Choroid plexus epithelial cell (primary cell): ENCODE measurements around the gene ANKRD7.

Experiments
- DNase-seq: peaks from one replicate; pipeline ENCODE4 v3.0.0-alpha.2; 2010; ENCODE audit warnings: low read depth
- H3K4me3 ChIP-seq: 2 replicates; pipeline ENCODE4 v1.5.1; 2011; ENCODE audit warnings: low read depth, mild to moderate bottlenecking, control low read depth, low read length, moderate library complexity
- TF ChIP-seq, protein P1 (sequence below): conservative IDR thresholded peaks from 2 replicates; pipeline ENCODE4 v1.5.1; 2011; ENCODE audit warnings: low read depth, mild to moderate bottlenecking, control low read depth, inconsistent platforms, low read length, moderate library complexity

ANKRD7 gene, protein sequence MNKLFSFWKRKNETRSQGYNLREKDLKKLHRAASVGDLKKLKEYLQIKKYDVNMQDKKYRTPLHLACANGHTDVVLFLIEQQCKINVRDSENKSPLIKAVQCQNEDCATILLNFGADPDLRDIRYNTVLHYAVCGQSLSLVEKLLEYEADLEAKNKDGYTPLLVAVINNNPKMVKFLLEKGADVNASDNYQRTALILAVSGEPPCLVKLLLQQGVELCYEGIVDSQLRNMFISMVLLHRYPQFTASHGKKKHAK

DNA sequence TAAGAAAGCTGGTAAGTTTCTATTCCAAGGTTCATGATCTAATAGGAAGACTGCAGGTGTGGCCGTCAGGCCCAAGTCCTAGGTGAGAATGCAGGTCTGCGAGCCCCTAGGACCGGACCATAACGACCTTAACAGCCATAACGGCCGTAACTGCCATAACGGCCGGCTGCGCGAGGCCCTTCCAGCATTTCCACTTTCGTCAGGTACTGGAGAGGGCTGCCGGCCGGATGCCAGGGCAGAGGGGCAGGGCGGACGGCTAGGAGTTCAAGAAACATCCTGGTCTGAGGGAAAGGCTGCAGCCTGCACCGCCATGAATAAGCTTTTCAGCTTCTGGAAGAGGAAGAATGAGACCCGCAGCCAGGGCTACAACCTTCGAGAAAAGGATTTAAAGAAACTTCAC, at the start of gene ANKRD7:
ANKRD7 (plus strand) TSS at position 184 of the 400 bp plus-strand sequence; CDS start at position 311, 127 bp downstream.
- TF ChIP-seq, protein P1, sequence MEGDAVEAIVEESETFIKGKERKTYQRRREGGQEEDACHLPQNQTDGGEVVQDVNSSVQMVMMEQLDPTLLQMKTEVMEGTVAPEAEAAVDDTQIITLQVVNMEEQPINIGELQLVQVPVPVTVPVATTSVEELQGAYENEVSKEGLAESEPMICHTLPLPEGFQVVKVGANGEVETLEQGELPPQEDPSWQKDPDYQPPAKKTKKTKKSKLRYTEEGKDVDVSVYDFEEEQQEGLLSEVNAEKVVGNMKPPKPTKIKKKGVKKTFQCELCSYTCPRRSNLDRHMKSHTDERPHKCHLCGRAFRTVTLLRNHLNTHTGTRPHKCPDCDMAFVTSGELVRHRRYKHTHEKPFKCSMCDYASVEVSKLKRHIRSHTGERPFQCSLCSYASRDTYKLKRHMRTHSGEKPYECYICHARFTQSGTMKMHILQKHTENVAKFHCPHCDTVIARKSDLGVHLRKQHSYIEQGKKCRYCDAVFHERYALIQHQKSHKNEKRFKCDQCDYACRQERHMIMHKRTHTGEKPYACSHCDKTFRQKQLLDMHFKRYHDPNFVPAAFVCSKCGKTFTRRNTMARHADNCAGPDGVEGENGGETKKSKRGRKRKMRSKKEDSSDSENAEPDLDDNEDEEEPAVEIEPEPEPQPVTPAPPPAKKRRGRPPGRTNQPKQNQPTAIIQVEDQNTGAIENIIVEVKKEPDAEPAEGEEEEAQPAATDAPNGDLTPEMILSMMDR = no peak
- H3K4me3 ChIP-seq = no peak within 1 kb of the TSS
- no peak for DNase-seq

DNA sequence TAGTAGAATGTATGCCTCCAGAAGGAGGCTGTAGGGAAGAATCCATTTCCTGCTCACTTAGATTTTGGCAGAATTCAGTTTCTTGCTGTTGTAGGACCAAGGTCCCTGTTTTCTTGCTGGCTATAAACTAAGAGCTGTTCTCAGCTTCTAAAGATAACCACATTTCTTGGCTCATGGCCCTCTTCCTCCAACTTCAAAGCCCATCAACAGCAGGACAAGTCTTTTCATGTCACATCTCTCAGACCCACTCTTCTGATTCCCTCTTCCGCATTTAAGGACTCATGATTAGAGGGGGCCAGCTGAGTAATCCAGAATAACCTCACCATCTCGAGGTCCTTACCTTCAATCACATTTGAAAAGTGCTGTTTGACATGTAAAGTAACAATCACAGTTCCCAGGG, 48.8 kb upstream of the ANKRD7 start:
- TF ChIP-seq, protein P1 = no peak
- no peak overlapping the region for H3K4me3 ChIP-seq
- no peak for DNase-seq

DNA sequence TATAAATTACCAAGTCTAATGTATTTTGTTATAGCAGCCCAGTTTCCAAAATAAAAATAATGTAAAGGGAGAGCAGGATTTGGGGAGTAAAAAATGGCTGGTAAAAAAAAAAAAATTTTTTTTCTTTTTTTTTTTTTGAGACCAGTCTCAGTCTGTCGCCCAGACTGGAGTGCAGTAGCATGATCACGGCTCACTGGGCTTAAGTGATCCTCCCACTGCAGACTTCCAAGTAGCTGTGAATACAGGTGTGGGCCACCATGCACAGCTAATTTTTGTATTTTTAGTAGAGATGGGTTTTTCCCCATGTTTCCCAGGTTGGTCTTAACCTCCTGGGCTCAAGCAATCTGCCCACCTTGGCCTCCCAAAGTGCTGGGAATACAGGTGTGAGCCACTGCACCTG, 45.3 kb upstream of the ANKRD7 start:
- DNase-seq = no peak
- TF ChIP-seq, protein P1 = no peak
- no peak overlapping the region for H3K4me3 ChIP-seq

DNA sequence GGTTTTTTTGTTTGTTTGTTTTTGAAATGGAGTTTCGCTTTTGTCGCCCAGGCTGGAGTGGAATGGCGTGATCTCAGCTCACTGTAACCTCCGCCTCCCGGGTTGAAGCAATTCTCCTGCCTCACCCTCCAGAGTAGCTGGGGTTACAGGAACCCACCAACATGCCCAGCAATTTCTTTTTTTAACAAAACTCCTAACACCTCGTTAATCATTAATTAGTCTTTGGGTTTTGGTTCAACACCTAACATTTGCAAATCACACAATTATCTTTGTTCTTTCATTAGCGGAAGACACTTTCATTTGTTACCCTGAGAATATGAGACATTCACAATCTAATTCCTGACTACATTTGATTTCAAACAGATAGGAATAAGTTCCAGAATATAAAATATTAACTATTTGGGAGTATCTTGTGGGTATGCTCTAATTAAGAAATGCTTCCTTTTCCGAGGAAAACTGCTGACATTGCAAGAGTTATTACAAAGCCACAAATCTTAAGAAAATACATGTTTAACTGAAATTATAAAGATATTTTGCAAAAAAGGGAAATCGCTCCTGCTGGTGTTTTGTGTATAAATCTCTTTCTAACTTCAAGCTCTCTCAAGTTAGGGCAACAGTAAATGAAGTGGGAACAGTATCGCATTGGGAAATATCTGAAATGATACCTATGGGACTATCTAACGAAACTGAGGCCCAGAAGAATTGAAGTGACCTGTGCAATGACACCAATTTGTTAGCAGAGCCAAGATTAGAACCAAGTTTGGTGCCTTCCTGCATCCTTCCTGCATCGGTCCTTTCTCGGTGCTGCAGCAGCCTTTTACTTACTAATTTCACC, 41.7 kb upstream of the ANKRD7 start:
- TF ChIP-seq, protein P1 = no peak
- H3K4me3 ChIP-seq = peak overlapping the region; percentile 76
- peak; percentile 24 for DNase-seq

DNA sequence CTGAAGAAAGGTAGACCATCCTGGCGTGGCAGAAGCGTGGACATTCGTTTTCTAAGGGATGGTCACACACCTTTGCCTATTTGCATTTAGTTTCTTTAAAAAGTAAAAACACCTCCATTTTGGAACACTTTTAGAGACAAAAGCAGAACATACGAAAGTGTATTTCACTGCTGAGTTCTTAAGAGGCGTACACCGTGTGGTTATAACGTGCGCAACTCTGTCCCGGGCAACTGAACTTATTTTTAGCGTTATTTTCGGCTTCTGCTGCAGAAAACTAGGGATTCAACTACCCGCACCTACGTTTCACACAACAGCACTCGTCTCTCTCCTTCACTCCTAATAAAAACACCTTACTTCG, 41.1 kb upstream of the ANKRD7 start:
- TF ChIP-seq, protein P1 = no peak
- no peak for DNase-seq
- H3K4me3 ChIP-seq = peak overlapping the region; percentile 76

DNA sequence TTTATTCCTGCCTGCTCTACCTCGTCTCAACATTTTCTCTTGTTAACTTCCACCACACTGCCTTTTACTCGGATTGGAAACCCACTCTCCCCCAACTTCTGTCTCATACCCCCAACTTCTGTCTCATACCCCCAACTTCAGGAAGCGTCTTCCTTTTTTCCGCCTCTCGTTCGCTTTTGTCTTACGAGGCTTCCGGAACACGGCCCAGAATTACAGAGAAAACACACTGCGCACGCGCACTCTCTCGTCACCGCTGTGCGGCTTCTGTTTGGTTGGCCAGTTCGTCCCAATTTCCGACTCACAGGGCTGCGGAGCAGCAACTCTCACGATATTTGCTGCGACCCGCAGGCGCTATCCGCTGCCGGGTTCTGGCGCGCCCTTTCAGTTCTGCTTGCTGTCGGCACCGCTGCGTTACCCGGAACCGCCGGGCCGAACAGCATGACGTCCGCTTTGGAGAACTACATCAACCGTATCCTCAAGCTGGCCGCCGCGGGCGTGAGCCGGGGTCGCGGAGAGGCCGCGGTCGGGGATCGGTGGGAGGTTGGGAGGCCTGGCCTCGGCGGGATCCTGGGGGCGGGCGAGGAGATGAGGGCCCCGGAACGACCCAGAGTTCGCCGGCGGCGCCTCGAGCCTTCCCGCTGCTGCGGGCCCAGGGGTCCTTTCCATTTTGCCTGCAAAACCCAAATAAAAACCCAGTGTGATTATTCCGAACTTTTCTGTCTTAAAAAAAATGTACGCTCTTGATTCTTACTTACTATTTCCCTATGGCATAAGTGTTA, 40.5 kb upstream of the ANKRD7 start, which contains the start of gene LSM8:
LSM8 (plus strand) TSS at position 379 of the 779 bp plus-strand sequence; CDS start at position 439, 60 bp downstream.
- peak within 1 kb of the TSS; percentile 76 for H3K4me3 ChIP-seq
- TF ChIP-seq, protein P1 = peak; percentile 1
- peak; percentile 99 for DNase-seq
